ENCODE data around the gene SPECC1.
"Not testable (repeated sequence)": the region's sequence is repeated elsewhere in the genome, so short reads cannot be mapped to it uniquely, and the experiment has no call there.

The SPECC1 gene

GRCh38 chr17:20009302-20010098 lies at the start of gene SPECC1:
Gene SPECC1 (plus strand): TSS chr17:20009359. CDS start chr17:20096652, 87,293 bp downstream.
- DNase-seq, result peak; percentile 59 to 84

- DNase-seq, result not testable (repeated sequence)
Observed at GRCh38 chr17:19962954-19963353, 46.2 kb upstream of the SPECC1 start.

- DNase-seq, result no peak
Observed at GRCh38 chr17:19973156-19973555, 36.0 kb upstream of the SPECC1 start.

GRCh38 chr17:19975601-19976000 lies 33.6 kb upstream of the SPECC1 start:
- DNase-seq, result no peak

GRCh38 chr17:19977293-19978208 lies 31.6 kb upstream of the SPECC1 start, which contains the start of gene AKAP10:
Gene AKAP10 (minus strand): TSS chr17:19977828. CDS start chr17:19977679, 149 bp downstream.
- DNase-seq, result peak; percentile 76 to 89

GRCh38 chr17:19978209-19978802 lies 30.9 kb upstream of the SPECC1 start:
- DNase-seq, result no peak

GRCh38 chr17:19978805-19979211 lies 30.4 kb upstream of the SPECC1 start:
- DNase-seq, result no peak

GRCh38 chr17:19979917-19980770 lies 29.0 kb upstream of the SPECC1 start:
- DNase-seq, result no peak

- DNase-seq, result no peak
Observed at GRCh38 chr17:19986941-19987861, 22.0 kb upstream of the SPECC1 start.

- no peak for DNase-seq
Observed at GRCh38 chr17:19987897-19988296, 21.3 kb upstream of the SPECC1 start.

- no peak for DNase-seq
Observed at GRCh38 chr17:19991252-19991885, 17.8 kb upstream of the SPECC1 start.

- DNase-seq, result peak; percentile 88 to 97
Observed at GRCh38 chr17:19992803-19993713, 16.1 kb upstream of the SPECC1 start.

- DNase-seq, result no peak
Observed at GRCh38 chr17:19996086-19996485, 13.1 kb upstream of the SPECC1 start.

GRCh38 chr17:19996502-19996901 lies 12.7 kb upstream of the SPECC1 start:
- DNase-seq, result no peak

GRCh38 chr17:20008242-20009051 lies 712 bp upstream of the SPECC1 start:
- DNase-seq, result peak in 1 of 2 experiments; percentile 49

GRCh38 chr17:20009052-20009301 lies 182 bp upstream of the SPECC1 start:
- DNase-seq, result no peak

GRCh38 chr17:20010099-20010863 lies 1.1 kb downstream of the SPECC1 start:
- DNase-seq, result peak; percentile 79 to 89

GRCh38 chr17:20010936-20011335 lies 1.8 kb downstream of the SPECC1 start:
- DNase-seq, result no peak

Data from SW 1271 (cell line).